ENCODE measurements around the gene VENTX.

The VENTX gene

GRCh38 chr10:133283931-133284330, 46.3 kb downstream of the VENTX start:
- DNase-seq (ENCODE audit: low read depth in 1 of 2, low spot score in 1 of 2): no peak

GRCh38 chr10:133285217-133285616, 47.6 kb downstream of the VENTX start:
- no peak for DNase-seq (ENCODE audit: low read depth in 1 of 2, low spot score in 1 of 2)

GRCh38 chr10:133286366-133286765, 48.7 kb downstream of the VENTX start:
- DNase-seq (ENCODE audit: low read depth in 1 of 2, low spot score in 1 of 2): no peak

GRCh38 chr10:133287832-133288500, 50.3 kb downstream of the VENTX start:
- DNase-seq (ENCODE audit: low read depth in 1 of 2, low spot score in 1 of 2): no peak

DNA sequence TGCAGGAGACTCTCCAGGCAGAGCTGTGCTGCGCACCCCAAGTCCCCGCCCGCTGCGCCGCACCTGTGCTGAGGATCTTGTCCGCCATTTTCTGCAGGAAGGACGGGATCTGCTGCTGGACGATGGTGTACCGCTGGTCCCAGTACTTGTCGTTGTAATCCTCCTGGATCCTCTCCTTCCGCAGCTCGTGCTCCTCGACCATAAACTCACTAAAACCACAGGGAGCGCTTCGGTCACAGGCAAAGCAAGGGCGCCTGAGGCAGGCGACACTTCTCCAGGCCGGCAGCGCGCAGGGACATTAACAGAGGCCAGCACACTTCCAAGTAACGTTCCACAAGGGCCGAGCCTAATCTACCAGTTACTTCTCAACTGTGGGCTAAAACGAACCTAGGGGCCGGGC, 52.1 kb downstream of the VENTX start:
- no peak for DNase-seq (ENCODE audit: low read depth in 1 of 2, low spot score in 1 of 2)

Data from activated CD4-positive, alpha-beta T cell treated with anti-CD3 and anti-CD28 coated beads, Interleukin-2, amount 50 U/mL, for 24 hours (primary cell).